ENCODE data around the gene SUZ12.
"Not testable (repeated sequence)": the region's sequence is repeated elsewhere in the genome, so short reads cannot be mapped to it uniquely, and the experiment has no call there.

Gene SUZ12

DNA sequence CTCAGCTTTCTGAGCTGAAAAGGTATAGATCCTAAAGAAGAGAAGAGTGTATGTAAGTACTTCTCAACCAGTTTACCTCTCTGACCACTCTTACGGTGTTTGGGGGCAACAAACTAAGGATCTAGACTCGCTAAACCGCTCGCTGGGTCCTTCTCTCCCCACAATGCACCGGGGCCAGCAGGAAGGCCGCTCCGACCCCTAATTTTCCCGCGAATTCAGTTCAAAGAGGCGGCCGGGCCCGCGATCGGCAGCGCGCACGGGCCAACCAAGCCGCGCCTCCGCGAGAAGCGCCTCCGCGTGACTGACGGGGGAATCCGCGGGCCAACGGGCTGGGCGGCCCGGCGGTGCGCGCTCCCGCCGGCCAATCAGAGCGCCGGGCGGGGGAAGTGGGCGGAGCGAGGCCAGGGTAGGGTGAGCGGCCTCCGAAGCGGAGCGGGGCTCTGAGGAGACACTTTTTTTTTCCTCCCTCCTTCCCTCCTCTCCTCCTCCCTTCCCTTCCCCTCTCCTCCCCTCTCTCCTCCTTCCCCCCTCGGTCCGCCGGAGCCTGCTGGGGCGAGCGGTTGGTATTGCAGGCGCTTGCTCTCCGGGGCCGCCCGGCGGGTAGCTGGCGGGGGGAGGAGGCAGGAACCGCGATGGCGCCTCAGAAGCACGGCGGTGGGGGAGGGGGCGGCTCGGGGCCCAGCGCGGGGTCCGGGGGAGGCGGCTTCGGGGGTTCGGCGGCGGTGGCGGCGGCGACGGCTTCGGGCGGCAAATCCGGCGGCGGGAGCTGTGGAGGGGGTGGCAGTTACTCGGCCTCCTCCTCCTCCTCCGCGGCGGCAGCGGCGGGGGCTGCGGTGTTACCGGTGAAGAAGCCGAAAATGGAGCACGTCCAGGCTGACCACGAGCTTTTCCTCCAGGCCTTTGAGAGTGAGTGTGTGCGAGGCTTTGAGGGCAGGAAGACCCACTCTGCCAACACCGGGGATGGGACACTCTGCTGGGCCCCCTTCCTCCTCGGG is at the start of gene SUZ12:
Gene SUZ12, plus strand, starts transcription at position 393 of the 995 bp plus-strand sequence. Its CDS starts 240 bp downstream, at position 633.
- DNase-seq (ENCODE audit: low read depth, low spot score), result peak; percentile 64

DNA sequence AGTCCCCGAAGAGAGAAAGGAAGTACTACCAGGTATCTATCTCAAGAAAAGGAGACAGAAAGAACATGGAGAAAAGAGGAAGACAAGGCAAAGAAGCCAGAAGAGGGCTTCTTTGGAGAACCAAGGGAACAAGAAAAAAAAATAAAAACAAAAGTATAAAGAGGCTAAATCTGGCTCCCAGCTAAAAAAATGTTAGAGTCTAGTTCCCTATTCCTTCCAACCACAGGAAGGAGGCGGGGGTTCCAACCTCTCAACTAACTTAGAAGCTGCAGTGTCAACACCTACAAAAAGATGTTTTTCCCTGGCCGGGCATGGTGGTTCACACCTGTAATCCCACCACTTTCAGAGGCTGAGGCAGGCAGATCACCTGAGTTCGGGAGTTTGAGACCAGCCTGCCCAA is 48.7 kb upstream of the SUZ12 start:
- no peak for DNase-seq (ENCODE audit: low read depth, low spot score)

DNA sequence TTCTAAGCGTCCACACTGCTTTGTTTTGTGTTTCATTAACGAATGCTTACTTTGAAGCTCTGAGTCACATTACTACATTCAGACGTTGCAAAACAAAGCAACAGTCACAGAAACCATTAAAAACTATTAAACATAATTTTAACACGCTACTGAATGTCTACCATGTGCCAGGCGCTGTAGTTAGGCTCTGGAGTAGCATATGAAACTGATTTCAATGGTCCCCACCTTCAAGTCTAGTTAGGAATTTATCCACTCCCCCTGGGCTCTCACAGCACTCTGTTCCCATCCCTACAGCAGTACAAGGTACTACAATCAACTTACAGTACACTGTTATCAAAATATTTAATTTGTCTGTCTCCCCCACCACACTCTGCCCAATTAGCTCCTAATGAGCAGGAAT is 35.9 kb upstream of the SUZ12 start:
- DNase-seq (ENCODE audit: low read depth, low spot score), result no peak

DNA sequence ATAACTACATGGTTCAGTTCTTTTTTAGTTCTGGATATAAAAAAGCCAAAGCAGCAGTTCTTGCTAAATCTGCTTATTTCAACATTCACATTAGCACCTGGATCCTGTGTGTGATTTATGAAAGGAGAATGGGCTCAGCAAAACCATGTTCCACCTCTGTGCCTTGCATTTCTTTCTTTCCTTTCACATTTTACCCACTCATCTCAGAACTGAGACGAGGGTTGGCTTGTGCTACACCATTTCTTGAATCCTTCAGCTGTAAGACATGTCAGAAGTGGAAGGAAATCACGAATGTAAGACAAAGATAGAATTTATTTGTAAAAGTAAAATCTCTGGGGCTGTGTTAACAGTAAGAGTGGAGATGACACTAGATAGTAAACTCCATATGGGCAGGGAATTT is 34.1 kb upstream of the SUZ12 start:
- DNase-seq (ENCODE audit: low read depth, low spot score), result no peak

DNA sequence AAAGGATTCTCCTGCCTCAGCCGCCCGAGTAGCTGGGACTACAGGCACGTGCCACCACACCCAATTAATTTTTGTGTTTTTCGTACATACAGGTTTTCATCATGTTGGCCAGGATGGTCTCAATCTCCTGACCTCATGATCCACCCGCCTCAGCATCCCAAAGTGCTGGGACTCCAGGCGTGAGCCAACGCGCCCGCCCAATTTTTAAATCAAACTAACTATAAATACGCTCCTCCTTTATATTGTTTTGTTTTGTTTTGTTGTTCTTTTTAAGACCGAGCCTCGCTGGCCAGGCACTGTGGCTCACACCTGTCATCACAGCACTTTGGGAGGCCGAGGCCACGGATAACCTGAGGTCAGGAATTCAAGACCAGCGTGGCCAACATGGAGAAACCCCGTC is 33.4 kb upstream of the SUZ12 start:
- DNase-seq (ENCODE audit: low read depth, low spot score), result no peak

DNA sequence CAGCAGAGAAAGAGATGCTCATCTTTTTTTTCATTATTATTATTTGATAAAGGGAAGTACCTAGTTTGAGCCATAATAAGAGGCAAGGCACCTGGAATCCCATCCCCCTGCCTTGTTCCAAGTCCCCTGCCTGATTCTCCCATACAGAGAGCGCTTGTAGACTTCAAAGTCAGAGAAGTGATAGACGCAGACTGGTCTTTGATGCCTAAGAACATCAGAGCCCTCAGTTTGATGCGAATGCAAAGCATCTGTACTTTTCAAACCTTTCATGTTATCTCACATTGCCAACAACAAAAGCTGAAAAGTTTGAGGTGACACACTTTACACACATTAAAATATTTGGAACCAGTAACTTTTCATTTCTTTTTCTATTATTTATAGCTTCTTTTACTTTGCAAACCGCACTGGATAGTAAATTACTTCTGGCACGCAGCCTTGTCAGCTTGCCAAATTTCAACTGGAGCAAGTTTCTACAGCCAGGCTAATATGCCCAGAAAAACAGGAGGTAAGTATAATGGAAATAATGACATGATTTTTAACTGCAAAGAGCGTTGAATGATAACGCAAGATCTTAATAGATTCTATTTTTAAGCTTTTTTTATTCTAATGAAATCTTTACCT is 29.4 kb upstream of the SUZ12 start:
- DNase-seq (ENCODE audit: low read depth, low spot score), result no peak

DNA sequence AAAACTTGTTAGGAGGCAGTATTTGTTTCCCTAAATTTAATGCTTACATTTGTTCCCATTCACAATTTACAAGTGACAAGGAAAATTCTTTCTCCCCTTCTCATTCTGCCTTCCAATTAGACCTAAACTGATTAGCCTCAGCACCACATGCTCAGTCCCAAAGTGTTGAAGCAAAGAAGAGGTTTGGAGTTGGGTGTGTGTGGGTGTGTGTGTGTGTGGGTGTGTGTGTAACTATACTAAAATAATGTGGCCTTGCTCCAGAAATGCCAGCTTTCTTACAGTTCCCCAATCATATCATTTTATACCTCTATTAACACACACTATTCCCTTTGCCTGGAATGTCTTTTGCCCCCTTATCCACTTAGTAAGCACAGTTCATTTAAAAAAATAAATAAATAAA is 28.4 kb upstream of the SUZ12 start:
- no peak for DNase-seq (ENCODE audit: low read depth, low spot score)

DNA sequence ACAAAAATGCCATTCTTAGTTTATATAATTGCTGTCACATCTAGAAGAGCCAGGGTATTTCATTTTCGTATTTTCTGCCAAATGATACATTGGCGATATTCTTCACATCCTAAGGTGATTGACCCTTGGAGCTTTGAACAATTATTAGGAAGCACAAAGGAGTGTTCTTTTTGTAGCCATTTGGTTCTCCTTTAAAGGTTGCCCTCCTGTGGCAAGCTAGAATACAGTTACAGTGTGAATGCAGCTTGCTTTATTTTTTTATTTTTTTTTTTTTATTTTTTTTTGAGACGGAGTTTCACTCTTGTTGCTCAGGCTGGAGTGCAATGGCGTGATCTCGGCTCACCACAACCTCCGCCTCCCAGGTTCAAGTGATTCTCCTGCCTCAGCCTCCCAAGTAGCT is 24.1 kb upstream of the SUZ12 start:
- DNase-seq (ENCODE audit: low read depth, low spot score), result not testable (repeated sequence)

DNA sequence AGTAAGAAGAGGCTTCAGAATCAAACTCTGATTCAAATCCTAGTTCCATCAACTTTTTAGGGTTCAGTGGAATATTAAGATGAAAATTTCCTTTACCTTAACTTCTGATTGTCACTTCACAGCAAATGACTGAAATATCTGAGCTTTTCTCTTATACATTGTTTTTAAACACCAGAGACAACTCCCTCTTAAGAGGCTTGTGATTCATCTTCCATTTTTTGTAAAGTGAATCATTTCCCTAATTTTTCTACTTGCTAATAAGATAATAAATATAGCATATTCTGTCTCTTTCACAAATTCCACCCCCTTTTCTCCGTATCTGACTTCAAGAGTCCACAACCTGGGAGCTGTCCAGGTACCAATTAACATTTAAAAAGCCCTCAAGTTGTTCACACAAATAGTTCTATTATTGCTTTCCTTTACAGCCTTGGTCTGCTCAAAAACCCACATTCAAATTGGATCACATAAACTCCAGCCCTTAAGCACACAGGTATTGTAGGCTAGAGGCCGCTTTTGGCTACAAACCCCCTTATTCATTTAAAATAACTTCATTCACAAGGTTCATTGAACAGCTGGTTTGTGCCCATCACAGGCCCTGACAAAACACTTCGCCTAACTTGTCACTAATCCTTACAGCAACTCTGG is 21.2 kb upstream of the SUZ12 start:
- DNase-seq (ENCODE audit: low read depth, low spot score), result no peak

DNA sequence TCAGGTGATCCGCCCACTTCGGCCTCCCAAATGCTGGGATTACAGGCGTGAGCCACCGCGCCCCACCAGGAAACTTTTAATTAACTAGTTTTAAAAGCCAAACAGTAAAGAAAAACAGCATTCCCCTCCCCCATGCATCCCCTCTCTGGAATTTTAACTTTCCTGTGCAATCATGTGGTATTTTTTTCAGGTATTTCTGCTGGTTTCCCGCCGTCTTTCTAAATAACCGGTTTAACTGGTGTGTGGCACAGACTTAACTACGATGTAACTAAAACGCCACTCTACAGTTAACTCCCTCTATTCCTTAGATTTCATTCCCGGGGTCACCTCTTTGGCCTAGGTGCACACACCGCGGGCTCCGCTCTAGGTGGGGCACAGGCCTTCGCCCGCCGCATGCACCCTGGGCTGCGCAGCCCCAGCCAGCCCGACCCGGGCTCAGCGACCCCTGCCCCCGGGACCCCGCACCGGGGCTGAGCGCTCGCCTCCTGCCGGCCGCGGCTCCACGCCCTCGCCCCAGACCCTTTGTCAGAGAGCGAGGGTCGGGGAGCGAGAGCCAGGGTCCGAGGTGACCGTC is 20.2 kb upstream of the SUZ12 start:
- DNase-seq (ENCODE audit: low read depth, low spot score), result no peak

DNA sequence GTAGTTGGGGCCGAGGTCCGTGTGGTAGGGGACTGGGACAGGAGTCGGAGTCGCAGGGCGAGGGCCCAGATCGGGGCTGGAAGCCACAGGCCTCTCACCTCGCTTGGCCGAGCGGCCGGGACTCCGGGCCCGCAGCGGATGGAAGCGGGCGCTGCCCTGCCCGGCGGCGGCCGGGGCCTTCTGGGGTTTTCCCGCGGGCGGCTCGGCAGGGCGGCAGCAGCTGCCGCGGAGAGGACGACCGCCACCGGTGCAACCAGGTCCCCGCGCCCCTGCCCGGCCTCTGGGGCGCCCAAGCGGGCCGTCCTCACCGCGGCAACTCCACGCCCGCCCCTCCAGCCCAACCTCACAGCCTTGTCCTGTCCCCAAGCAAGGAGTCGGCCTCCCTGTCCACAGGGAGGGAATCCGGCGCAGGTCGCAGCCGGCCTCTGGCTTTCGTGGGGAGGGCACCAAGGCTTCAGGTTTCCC is 19.7 kb upstream of the SUZ12 start:
- DNase-seq (ENCODE audit: low read depth, low spot score), result no peak

DNA sequence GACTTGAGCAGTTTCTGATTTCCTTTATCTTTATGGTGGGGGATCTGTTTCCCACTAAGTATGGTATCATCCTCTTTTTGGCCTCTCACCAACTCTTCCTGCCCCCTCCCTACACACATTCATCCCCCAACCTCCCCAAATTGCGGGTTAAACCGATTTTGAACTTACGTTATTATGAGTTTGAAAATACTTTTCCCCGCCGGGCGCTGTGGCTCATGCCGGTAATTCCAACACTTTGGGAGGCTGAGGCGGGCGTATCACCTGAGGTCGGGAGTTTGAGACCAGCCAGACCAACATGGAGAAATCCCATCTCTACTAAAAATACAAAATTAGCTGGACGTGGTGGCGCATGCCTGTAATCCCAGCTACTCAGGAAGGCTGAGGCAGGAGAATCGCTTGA is 19.1 kb upstream of the SUZ12 start:
- DNase-seq (ENCODE audit: low read depth, low spot score), result not testable (repeated sequence)

DNA sequence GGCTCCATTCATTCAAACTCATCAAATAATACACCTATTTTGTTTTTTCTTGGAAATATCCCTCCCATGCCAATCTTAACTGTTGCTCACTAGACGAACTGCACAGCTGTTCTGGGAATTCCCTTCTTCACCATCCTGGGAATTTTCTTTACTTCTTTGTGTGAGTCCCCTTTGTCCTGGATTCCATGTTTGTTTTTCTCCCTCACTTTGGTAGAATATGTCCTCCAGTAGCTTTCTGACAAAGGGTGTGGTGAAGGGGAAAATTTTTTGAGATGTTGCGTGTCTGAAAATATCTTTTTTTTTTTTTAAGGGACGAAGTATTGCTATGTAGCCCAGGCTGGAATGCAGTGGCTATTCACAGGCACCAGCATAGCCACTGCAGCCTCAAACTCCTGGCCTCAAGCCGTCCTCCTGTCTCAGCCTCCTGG is 18.1 kb upstream of the SUZ12 start:
- no peak for DNase-seq (ENCODE audit: low read depth, low spot score)

DNA sequence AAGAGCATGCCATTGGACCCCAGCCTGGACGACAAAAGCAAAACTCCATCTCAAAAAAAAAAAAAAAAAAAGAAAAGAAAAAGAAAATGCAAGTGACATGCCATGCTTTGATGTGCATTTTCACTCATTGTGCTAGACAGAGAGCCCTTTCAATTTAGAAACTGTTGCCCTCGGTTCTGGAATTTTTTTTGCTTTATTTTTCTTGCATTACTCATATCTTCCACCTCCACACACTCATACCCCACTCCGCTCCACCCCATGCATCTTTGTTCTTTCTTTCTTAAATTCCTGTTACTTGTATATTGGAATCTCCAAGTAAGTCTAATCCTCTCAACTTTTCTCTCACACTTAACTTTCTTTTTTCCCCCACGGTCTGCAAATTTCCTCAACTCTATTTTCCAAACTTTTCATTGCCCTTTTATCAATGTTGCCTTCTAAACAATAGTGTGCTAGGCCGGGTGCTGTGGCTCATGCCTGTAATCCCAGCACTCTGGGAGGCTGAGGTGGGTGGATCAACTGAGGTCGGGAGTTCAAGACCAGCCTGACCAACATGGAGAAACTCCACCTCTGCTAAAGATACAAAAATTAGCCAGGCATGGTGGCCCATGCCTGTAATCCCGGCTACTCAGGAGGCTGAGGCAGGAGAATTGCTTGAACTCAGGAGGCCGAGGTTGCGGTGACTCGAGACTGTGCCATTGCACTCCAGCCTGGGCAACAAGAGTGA is 16.8 kb upstream of the SUZ12 start:
- no peak for DNase-seq (ENCODE audit: low read depth, low spot score)

DNA sequence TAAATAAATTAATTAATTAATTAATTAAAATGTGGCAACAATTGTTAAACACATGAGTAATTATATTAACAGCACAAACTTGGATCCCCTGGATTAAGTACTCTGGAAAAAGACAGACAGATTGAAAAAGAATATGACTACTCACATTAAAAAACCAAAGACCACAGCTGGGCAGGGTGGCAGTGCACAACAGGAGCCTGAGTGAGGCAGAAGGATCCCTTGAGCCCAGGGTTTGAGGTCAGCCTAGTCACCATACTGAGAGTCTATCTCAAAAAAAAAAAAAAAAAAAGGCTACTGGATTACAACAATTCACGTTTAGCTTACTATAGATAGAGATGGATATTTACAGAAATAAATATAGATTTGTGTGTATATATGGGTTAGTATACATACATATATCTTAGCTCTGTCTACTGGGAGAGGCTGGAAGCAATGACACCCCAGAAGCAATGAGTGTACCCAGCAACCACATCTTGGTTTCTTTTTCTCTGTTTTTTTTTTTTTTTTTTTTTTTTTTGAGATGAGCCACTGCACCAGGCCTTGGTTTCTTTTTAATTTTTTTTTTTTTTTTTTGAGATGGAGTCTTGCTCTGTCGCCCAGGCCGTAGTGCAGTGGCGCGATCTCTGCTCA is 10.6 kb upstream of the SUZ12 start:
- no peak for DNase-seq (ENCODE audit: low read depth, low spot score)

DNA sequence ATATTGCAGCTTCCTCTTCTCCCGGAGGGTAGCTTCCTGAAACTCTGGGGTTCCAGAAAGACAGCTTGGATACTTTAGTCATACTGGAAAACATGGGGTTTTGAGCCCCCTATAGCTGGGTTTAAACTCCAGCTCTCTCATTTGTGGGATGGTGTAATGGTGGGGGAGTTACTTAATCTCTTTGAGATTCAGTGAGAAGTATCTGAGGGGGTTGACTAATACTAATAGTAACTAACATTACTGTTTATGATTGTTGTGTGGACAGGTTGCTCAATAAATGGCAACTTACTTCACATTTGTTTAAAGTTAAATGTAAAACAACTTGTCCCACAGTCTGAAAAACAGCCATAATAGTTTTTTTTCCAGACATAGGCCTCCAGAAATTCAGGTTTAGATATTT is 5.1 kb upstream of the SUZ12 start:
- DNase-seq (ENCODE audit: low read depth, low spot score), result no peak

DNA sequence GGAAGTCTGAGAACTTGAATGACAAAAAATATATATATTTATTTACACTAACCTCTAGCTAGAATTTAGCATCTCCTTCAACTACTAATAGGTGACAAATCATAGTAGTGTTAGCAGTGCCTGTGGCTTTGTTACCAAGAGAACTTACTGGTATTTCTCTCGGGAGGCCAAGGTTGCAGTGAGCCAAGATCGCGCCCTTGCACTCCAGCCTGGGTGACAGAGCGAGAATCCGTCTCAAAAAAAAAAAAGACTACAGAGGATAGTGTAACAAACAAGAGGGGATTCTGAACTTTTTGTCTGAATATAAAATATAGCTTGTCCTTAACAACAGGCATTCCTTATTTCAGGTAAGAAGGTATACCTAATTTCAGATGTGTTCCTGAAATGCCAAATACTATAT is 1.3 kb upstream of the SUZ12 start:
- DNase-seq (ENCODE audit: low read depth, low spot score), result no peak

DNA sequence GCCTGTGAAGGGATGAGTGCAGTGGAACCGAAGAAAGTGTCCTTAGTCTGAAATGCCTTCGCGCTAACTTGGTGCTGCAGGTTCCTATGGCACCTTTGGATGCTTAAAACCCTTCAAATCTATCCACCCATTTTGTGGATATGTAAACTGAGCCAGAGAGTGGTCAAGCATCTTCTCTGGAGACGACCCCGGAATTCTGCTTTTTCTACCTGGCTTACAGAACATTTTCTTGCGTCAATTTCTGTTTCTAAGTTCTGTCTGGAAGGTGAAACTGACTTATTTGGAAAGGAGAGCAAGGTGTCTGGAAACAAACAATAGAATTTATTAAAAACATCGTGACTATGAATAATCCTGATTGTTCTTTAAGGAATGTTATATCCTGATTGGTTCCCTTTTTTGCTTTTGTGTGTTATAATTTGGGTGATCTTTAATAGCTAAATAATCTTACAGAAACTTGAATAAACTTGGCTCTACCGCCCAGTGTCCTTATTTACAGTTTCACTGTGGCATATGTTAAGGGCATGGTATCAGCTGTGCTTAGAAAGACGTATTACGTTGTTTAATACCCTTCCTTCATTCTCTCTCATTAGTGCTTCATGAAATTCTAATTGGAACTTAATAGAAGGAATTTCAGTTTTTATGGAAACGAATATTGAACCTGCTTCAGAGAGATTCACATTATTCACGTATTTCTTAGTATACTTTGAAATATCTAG is 1.3 kb downstream of the SUZ12 start:
- DNase-seq (ENCODE audit: low read depth, low spot score), result not testable (repeated sequence)

DNA sequence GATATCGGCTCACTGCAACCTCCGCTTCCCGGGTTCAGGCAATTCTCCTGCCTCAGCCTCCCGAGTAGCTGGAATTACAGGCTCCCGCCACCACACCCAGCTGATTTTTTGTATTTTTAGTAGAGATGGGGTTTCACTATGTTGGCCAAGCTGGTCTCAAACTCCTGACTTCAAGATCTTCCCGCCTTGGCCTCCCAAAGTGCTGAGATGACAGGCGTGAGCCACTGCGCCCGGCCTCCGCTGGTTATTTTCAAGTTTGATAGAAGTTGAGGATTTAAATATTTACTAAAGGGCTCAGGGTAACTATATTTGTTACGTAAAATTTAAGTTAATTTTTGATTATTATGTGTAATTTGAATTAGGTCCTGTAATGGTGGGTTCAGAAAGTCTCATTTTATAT is 5.1 kb downstream of the SUZ12 start:
- not testable (repeated sequence) for DNase-seq (ENCODE audit: low read depth, low spot score)

DNA sequence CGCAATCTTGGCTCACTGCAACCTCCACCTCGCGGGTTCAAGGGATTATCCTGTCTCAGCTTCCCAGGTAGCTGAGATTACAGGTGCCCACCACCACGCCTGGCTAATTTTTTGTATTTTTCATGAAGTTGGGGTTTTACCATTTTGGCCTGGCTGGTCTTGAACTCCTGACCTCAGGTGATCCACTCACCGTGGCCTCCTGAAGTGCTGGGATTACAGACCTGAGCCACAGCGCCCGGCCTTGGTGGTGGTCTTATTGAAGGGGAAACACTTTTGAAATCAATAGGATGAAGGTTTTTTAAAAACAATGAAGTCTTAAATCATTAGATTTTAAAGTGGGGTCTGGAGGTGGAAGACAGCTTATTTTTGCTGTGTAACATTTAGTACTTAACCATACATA is 5.6 kb downstream of the SUZ12 start:
- not testable (repeated sequence) for DNase-seq (ENCODE audit: low read depth, low spot score)

Measured in activated naive CD8-positive, alpha-beta T cell treated with anti-CD3 and anti-CD28 coated beads, Interleukin-2, amount 50 U/mL, for 16 hours (primary cell).